Keratinocyte (primary cell): ENCODE measurements around the gene TMEM127.

ENCODE experiments used
- CTCF ChIP-seq, 3 experiments: IDR thresholded peaks in 1 of 3; conservative IDR thresholded peaks in 1 of 3; optimal IDR thresholded peaks in 1 of 3; 2 replicates in 2 of 3; 3 replicates in 1 of 3; pipeline versions ENCODE3 to v1.5.1; 2011; ENCODE audit warnings: low read length in 3 of 3, mild to moderate bottlenecking in 3 of 3, moderate library complexity in 2 of 3, control low read depth in 1 of 3, inconsistent platforms in 1 of 3; ENCODE audit not compliant: insufficient read depth in 2 of 3; ENCODE audit errors: extremely low read depth in 1 of 3
- EZH2 ChIP-seq: IDR thresholded peaks from one replicate; pipeline ENCODE4 v1.6.1; 2012; ENCODE audit warnings: inconsistent platforms, mild to moderate bottlenecking, low read length, moderate library complexity

- TF ChIP-seq CTCF (optimal IDR thresholded peaks at IDR 0.05 in 1 of 3, IDR thresholded peaks at IDR 0.05 in 1 of 3, conservative IDR thresholded peaks at IDR 0.05 in 1 of 3; ENCODE audit: extremely low read depth in 1 of 3, insufficient read depth in 2 of 3, low read length in 3 of 3) (peak; percentile 8 to 46 (median 32)), EZH2 (no peak)
These were observed 5.2 kb downstream of the TMEM127 start for GRCh38 chr2:96260387-96261260.
